ENCODE measurements around the gene MKRN2OS.

The MKRN2OS gene, protein sequence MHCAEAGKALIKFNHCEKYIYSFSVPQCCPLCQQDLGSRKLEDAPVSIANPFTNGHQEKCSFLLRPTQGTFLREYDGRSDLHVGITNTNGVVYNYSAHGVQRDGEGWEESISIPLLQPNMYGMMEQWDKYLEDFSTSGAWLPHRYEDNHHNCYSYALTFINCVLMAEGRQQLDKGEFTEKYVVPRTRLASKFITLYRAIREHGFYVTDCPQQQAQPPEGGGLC

DNA sequence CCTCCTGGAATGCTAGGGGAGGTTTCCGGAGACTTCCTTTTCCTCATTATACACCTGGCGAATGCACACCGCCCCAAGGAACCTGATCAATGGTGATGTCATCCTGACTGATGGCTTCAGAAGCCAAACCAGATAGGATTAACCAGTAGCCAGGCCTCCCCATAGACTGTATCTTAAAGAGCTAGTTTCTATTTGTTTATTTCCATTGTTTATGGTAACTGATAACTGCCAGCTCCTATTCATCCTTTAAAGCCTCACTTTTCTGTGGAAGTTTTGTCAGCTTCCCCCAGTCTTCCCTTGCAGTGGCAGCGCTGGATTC, at the start of gene MKRN2OS:
MKRN2OS (minus strand) TSS at position 27 of the 319 bp plus-strand sequence. CDS start 35 bp downstream, outside the sequence.
- no peak within 1 kb of the TSS for H3K4me3 ChIP-seq (ENCODE audit: low read length)
- TF ChIP-seq ZNF274 (IDR thresholded peaks at IDR 0.05; ENCODE audit: low read depth, low read length): no peak

DNA sequence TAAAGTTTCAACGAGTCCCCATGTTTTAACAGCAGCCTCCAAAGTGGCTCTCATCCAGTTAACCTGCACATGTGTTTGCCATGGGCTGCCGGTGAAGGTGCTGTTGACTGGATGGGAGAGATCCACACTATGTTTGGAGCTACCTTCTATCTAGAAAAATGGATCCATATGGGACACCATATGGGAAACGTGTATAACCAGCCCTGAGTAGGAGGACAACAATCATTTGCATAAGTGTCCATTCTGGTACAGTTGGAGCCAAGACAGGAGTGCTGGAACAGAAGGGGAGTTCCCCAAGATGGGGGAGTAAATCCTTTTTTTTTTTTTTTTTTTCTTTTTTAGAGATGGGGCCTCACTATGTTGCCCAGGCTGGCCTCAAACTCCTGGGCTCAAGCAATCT, 48.2 kb upstream of the MKRN2OS start:
- H3K4me3 ChIP-seq (ENCODE audit: low read length): no peak overlapping the region
- TF ChIP-seq ZNF274 (IDR thresholded peaks at IDR 0.05; ENCODE audit: low read depth, low read length): no peak

DNA sequence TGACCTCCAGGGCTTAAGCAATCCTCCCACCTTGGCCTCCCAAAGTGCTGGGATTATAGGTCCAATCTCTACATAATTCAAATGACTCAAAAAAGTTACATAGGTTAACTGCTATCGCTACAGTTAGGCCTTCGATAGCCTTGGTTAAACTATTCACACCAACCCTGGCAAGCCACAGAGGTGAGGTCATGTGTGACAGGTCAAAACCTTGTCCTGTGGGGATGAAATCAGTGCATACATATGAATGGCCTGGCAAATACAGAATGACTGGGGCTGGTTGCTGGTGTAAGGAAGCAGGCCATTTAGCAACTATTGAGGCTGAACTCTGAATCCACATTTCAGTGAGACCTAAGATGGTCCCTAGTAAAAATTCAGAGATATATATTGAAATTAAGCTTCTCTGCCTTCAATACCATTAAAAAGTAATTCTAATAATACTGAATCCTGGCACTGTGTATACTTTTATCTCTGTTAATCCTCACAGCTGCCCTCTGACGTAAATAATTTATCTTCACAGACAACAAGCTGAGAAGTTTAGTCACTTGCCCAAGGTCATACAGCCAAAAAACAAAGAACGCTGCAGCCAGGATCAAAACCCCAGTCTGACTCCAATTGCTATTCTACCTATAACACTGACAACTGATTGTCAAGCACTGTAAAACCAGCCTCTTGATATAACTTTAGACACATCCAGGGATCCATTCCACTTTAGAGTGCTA, 46.9 kb upstream of the MKRN2OS start:
- H3K4me3 ChIP-seq (ENCODE audit: low read length): no peak overlapping the region

DNA sequence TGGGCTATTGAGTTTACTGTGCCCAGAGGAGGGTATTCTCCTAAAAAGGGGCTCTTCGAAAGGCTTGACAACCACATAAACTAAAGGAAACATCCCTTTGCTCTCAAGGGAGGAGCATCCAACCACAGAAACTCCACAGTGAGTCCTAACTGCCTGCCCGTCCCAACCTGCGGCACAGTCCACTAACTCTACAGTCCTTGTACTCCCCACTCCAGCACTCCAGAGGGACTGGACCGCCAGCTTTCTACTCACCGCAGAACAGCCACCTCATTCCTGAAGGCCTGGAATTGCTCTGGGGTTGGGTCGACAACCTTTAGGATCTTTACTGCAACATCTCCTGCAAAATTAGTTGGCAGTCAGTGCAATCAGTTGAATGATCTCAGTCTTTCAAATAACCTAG, 46.2 kb upstream of the MKRN2OS start:
- H3K4me3 ChIP-seq (ENCODE audit: low read length): no peak overlapping the region
- TF ChIP-seq ZNF274 (IDR thresholded peaks at IDR 0.05; ENCODE audit: low read depth, low read length): no peak

More for the DNA sequence above, 46.9 kb upstream of the MKRN2OS start:
- no peak for TF ChIP-seq ZNF274 (IDR thresholded peaks at IDR 0.05; ENCODE audit: low read depth, low read length)

DNA sequence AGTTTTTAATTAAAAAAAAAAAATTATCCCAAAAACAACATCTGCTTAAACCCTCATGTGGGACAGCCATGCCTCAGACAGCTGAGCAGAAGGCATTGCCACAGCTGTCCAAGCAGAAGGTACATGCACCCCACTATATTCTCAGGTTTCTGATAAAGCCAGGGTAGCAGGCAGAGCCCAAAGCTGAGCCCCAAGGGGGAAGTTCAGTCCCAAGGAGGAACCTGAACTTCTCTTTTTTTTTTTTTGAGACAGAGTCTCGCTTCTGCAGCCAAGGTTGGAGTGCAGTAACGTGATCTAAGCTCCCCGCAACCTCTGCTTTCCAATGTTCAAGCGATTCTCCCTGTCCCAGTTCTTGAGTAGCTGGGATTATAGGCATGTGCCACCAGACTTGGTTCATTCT, 44.8 kb upstream of the MKRN2OS start:
- no peak overlapping the region for H3K4me3 ChIP-seq (ENCODE audit: low read length)
- no peak for TF ChIP-seq ZNF274 (IDR thresholded peaks at IDR 0.05; ENCODE audit: low read depth, low read length)

DNA sequence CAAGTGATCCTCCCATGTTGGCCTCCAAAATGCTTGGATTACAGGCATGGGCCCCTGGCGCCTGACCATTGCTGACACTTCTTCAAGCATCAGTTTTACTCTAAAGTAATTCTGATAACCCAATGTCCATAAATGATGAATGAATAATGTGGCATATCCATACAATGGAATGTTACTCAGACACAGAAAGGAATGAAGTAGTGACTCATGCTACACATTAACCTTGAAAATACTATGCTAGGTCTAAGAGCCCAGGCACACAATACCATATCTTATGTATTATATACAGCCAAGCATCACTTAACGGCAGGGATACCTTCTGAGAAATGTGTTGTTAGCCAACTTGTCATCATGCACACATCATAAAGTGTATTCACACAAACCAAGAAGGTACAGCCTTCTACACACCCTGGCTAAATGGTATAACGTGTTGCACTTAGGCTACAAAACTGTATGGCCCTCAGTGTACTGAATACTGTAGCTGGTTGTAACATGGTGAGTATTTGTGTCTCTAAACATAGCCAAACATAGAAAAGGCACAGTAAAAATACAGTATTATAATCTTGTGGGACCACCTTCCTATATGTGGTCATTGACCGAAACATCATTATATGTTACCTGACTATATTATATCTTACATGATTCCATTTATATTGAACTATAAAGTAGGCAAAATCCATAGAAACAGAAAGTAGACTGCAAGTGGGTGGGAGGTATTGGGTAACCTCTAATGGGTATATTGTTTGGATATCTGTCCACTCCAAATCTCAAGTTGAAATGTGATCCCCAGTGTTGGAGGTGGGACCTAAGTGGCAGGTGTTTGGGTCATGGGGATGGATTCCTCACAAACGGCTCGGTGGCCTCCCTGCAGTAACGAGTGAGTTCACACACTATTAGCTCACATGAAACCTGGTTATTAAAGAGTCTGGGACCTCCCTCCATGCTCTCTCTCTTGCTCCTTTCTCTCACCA, 43.0 kb upstream of the MKRN2OS start:
- no peak overlapping the region for H3K4me3 ChIP-seq (ENCODE audit: low read length)
- no peak for TF ChIP-seq ZNF274 (IDR thresholded peaks at IDR 0.05; ENCODE audit: low read depth, low read length)

DNA sequence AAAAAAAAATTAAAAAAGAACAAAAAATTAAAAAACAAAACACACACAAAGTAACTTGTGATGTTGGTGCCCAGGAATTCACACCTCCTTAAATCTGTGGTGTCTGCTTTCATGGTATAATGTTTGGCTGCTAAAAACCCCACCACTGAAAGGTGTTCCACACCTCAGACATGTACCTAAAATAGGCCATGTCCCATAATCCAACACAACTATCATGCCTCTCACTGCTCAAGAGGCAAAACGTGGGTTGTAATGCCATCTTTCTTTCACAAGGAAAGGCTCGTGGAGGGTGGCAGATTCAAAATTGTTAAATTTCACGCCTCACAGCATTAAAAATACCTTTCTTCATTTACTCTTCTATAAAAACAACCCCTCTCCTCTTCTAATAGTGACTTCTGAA, 41.1 kb upstream of the MKRN2OS start:
- no peak for TF ChIP-seq ZNF274 (IDR thresholded peaks at IDR 0.05; ENCODE audit: low read depth, low read length)
- H3K4me3 ChIP-seq (ENCODE audit: low read length): no peak overlapping the region

DNA sequence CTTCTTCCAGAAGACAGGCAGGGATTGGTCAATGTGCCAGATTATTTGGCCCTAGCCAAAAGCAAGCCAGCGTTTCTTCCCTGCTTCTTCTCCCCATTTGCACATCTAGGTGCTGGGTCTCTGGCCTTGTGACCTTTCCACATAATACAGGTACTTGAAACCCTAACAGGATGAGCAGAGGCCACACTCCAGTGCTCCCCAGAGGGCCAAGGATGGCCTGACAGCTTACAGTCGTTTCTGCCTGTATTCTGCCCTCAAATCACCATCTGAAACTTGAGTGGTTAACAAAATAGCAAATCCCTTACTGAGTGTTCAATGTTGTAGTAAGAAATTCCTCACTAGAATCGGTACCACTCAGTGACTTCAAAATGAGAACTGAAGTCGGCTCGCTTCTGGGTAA, 40.7 kb upstream of the MKRN2OS start:
- H3K4me3 ChIP-seq (ENCODE audit: low read length): no peak overlapping the region

DNA sequence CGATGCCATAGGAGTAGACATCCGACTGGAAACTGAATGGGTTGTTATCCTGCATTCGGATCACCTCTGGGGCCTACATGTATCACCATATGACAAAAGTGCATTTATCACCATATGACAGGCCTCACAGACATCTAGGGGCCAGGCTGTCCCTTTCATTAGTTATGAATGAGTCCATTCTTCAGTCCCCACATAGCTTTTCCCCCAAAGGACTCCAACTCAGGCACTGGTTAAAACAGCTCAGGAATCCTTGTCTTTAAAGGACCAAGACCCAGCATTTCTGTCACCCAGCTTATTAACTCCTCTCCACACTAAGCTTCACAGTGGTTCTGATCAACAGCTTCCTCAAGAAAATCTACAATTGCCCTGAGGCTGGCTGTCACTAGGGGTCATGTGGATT, 39.9 kb upstream of the MKRN2OS start:
- no peak for TF ChIP-seq ZNF274 (IDR thresholded peaks at IDR 0.05; ENCODE audit: low read depth, low read length)
- no peak overlapping the region for H3K4me3 ChIP-seq (ENCODE audit: low read length)

More for the DNA sequence above, 40.7 kb upstream of the MKRN2OS start:
- no peak for TF ChIP-seq ZNF274 (IDR thresholded peaks at IDR 0.05; ENCODE audit: low read depth, low read length)

DNA sequence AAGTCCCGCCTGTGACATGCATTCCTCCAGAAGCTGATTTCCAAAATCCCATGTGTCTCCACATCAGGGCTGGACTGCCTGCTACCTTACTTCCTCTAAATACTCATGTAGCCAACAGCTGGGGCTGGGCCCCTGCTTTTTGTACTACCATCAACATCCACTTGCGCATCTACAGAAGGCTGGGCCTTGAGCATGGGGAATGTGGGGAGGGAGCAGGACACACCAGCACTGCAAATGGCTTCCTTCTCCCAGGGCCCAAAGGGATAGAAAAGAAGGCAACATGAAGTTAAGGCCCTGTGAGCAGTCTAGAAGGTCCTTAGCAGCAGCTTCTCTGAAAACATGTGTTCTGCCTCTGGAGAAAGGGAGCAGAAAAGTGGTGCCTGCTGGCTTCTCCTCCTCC, 38.8 kb upstream of the MKRN2OS start:
- H3K4me3 ChIP-seq (ENCODE audit: low read length): no peak overlapping the region
- TF ChIP-seq ZNF274 (IDR thresholded peaks at IDR 0.05; ENCODE audit: low read depth, low read length): no peak

DNA sequence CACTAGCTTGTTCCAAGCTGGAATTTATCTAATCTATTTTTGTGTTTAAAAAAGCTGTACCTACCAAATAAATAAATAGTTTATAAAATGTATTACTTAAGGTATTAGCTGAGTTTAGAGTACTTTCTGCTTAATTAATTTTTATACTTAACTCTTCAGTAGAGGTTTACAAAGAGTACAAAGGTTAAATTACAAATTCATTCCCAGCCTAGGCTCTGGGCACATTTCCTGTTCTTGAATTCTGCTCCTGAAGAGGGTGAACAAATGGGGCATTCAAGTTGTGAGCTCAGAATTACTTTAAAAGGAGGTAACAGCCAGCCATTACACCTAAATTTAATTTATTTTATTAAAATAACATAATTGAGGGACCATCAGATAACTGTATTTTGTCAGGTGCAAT, 38.0 kb upstream of the MKRN2OS start:
- no peak for TF ChIP-seq ZNF274 (IDR thresholded peaks at IDR 0.05; ENCODE audit: low read depth, low read length)

DNA sequence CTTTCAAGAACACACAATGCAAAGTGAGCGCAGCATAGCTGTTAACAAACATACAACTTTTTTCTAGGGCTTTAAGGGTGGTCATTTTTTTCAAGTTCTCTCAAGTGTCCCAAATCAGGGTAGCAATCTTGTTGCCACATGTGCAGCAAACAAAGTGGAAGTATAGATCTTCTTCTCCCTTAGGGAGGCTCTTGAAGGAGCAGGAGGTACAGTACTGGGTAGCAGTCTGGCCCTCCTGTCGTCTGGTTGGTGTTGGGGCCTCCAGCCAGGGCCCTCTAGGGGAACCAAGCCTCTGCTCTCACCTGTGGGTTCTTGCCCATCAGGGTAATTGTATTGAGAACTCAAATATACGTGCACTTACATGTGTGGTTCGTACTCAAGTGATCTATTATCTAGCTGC, 37.4 kb upstream of the MKRN2OS start:
- no peak for TF ChIP-seq ZNF274 (IDR thresholded peaks at IDR 0.05; ENCODE audit: low read depth, low read length)
- H3K4me3 ChIP-seq (ENCODE audit: low read length): no peak overlapping the region

More for the DNA sequence above, 38.0 kb upstream of the MKRN2OS start:
- no peak overlapping the region for H3K4me3 ChIP-seq (ENCODE audit: low read length)

DNA sequence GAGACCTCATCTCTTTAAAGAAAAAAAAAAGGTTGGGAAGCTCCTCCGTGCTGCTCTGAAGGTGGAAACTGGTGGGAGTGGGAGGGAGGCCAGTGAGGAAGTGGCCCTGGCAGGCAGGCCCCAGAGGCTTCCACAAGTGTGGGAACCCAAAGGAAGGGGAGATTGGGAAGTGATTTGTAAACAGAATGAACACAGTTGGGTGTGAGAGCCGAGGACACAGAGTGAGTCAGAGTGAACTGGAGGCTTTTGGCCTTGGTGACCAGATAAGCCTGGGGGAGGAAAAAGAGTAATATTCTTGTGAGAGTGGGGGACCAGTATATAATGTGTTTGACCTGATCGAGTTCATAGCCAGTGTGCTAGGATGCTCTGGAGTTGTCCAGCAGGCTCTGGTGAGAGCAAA, 34.6 kb upstream of the MKRN2OS start:
- TF ChIP-seq ZNF274 (IDR thresholded peaks at IDR 0.05; ENCODE audit: low read depth, low read length): no peak
- H3K4me3 ChIP-seq (ENCODE audit: low read length): no peak overlapping the region

DNA sequence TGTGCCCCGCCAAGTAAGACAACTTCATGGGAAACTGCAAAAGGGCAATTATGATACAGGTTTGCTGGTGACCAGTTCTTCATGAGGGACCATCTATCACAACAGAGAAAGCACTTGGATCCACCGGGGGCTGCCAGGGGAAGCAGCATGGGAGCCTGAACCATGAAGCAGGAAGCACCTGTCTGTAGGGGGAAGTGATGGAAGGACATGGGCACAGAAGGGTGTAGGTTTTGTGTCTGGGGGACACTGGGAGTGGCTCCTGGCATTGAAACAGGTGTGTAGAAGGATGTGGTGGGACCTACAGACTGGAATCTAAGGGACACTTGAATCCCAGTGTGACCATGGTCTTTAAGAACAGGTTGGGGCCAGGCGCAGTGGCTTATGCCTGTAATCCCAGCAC, 34.2 kb upstream of the MKRN2OS start:
- TF ChIP-seq ZNF274 (IDR thresholded peaks at IDR 0.05; ENCODE audit: low read depth, low read length): no peak
- no peak overlapping the region for H3K4me3 ChIP-seq (ENCODE audit: low read length)
